Epithelial cell of prostate (primary cell): ENCODE results near the gene KIAA0825.

ENCODE experiments used
- DNase-seq: peaks from one replicate; pipeline ENCODE4 v3.0.0-alpha.2; 2011; ENCODE audit warnings: low read depth, low spot score
- H3K27ac ChIP-seq: fragments of 450-650 bp; 2 replicates; pipeline ENCODE4 v1.5.1; 2017; ENCODE audit warnings: mild to moderate bottlenecking

Gene KIAA0825

GRCh38 chr5:94517490-94518488, 100.6 kb downstream of the KIAA0825 start:
- H3K27ac ChIP-seq, result no peak overlapping the region
- DNase-seq, result no peak

GRCh38 chr5:94516148-94516547, 102.3 kb downstream of the KIAA0825 start:
- no peak overlapping the region for H3K27ac ChIP-seq
- DNase-seq, result no peak

GRCh38 chr5:94508461-94509148, 109.8 kb downstream of the KIAA0825 start:
- H3K27ac ChIP-seq, result no peak overlapping the region
- DNase-seq, result no peak

- DNase-seq, result no peak
Measured at GRCh38 chr5:94505327-94506068, 112.9 kb downstream of the KIAA0825 start.

GRCh38 chr5:94503677-94504076, 114.7 kb downstream of the KIAA0825 start:
- no peak overlapping the region for H3K27ac ChIP-seq
- no peak for DNase-seq

More at GRCh38 chr5:94505327-94506068, 112.9 kb downstream of the KIAA0825 start:
- no peak overlapping the region for H3K27ac ChIP-seq

GRCh38 chr5:94501365-94501764, 117.0 kb downstream of the KIAA0825 start:
- DNase-seq, result no peak
- H3K27ac ChIP-seq, result no peak overlapping the region

- no peak overlapping the region for H3K27ac ChIP-seq
- DNase-seq, result no peak
Measured at GRCh38 chr5:94499806-94500205, 118.6 kb downstream of the KIAA0825 start.

- H3K27ac ChIP-seq, result no peak overlapping the region
- peak; percentile 0 for DNase-seq
Measured at GRCh38 chr5:94498199-94498598, 120.2 kb downstream of the KIAA0825 start.

GRCh38 chr5:94485067-94485466, 133.3 kb downstream of the KIAA0825 start:
- no peak for DNase-seq
- H3K27ac ChIP-seq, result no peak overlapping the region

GRCh38 chr5:94481059-94481458, 137.3 kb downstream of the KIAA0825 start:
- no peak overlapping the region for H3K27ac ChIP-seq
- no peak for DNase-seq

GRCh38 chr5:94480486-94480885, 137.9 kb downstream of the KIAA0825 start:
- no peak for DNase-seq
- H3K27ac ChIP-seq, result no peak overlapping the region

- DNase-seq, result no peak
- no peak overlapping the region for H3K27ac ChIP-seq
Measured at GRCh38 chr5:94473936-94474335, 144.5 kb downstream of the KIAA0825 start.

- no peak overlapping the region for H3K27ac ChIP-seq
- DNase-seq, result no peak
Measured at GRCh38 chr5:94471521-94471920, 146.9 kb downstream of the KIAA0825 start.

GRCh38 chr5:94470802-94471201, 147.6 kb downstream of the KIAA0825 start:
- DNase-seq, result no peak

GRCh38 chr5:94469894-94470329, 148.5 kb downstream of the KIAA0825 start:
- no peak for DNase-seq
- H3K27ac ChIP-seq, result no peak overlapping the region

More at GRCh38 chr5:94470802-94471201, 147.6 kb downstream of the KIAA0825 start:
- no peak overlapping the region for H3K27ac ChIP-seq

GRCh38 chr5:94467954-94468930, 150.2 kb downstream of the KIAA0825 start:
- no peak overlapping the region for H3K27ac ChIP-seq
- DNase-seq, result no peak

- no peak overlapping the region for H3K27ac ChIP-seq
- no peak for DNase-seq
Measured at GRCh38 chr5:94467346-94467953, 151.0 kb downstream of the KIAA0825 start.

- H3K27ac ChIP-seq, result no peak overlapping the region
- no peak for DNase-seq
Measured at GRCh38 chr5:94463739-94464138, 154.7 kb downstream of the KIAA0825 start.

- H3K27ac ChIP-seq, result no peak overlapping the region
Measured at GRCh38 chr5:94461131-94461530, 157.3 kb downstream of the KIAA0825 start.

More at GRCh38 chr5:94461131-94461530, 157.3 kb downstream of the KIAA0825 start:
- DNase-seq, result no peak
